HCT116 (cell line): ENCODE results near the gene RHNO1. TPM values are rescaled to one million over a fixed set of nuclear protein-coding genes. Genes with fewer than 3 reads are reported as not detected.

Experiments
- ATAC-seq: fragments of 200-7000 bp; cut with Tn5 transposase; 2 replicates; pipeline ENCODE4 v1.9.1; 2020; ENCODE audit warnings: mild to moderate bottlenecking, moderate library complexity
- BruUV-seq: library from RNA; stranded (reverse); fragments of 400-500 nt; replicated peaks from 2 replicates; lab custom pipeline; 2021; lab: Mats Ljungman, UMichigan
- CTCF ChIA-PET: fragments of 300-600 bp; sonication (Branson Sonifier 250); formaldehyde crosslinking; loops from one replicate; lab custom pipeline; 2021; ENCODE audit warnings: antibody characterized with exemption; lab: Charles Lee
- POLR2A ChIA-PET: fragments of 300-600, 350-600 bp; sonication (Branson Sonifier 250); formaldehyde crosslinking; loops from one replicate; lab custom pipeline; 2021; ENCODE audit warnings: antibody characterized with exemption; lab: Charles Lee
- RAD21 ChIA-PET, 2 experiments: fragments of 300-600 bp; sonication (Branson Sonifier 250); formaldehyde crosslinking; loops; one replicate each; lab custom pipeline; 2023; ENCODE audit warnings: low total read pairs in 2 of 2; ENCODE audit not compliant: uncharacterized antibody in 2 of 2, unreplicated experiment in 2 of 2, low non-redundant PET in 1 of 2; lab: Charles Lee
- DNase-seq: peaks from one replicate; pipeline ENCODE4 v3.0.0-alpha.2; 2010; ENCODE audit warnings: low read depth, low spot score
- H2AFZ ChIP-seq: fragments of 200-600 bp; shearing (Covaris generic), sonication (generic); 2 replicates; pipeline ENCODE4 v1.6.1; 2017; ENCODE audit warnings: low read depth, mixed run types, mixed read lengths, antibody characterized with exemption, low read length; ENCODE audit not compliant: poor library complexity, severe bottlenecking
- H3K27ac ChIP-seq: 2 replicates; pipeline ENCODE4 v1.5.1; 2012; ENCODE audit warnings: low read depth, low read length
- H3K27me3 ChIP-seq: fragments of 200-600 bp; sonication (generic); 2 replicates; pipeline ENCODE4 v1.6.1; 2016; ENCODE audit warnings: mixed run types, low read length, mixed read lengths; ENCODE audit not compliant: insufficient read depth
- H3K36me3 ChIP-seq, 2 experiments: fragments of 200-500 bp in 1 of 2; fragments of 200-600 bp in 1 of 2; sonication (Bioruptor generic) in 1 of 2; sonication (generic) in 1 of 2; 2 replicates each; pipeline versions ENCODE4 v1.5.1 to v1.6.1; 2014 to 2016; ENCODE audit warnings: low read length in 2 of 2, inconsistent platforms in 1 of 2, mixed read lengths in 1 of 2, mixed run types in 1 of 2; ENCODE audit not compliant: insufficient read depth in 2 of 2, control insufficient read depth in 1 of 2
- H3K4me1 ChIP-seq, 2 experiments: fragments of 200-600 bp in 1 of 2; sonication (generic) in 1 of 2; 2 replicates each; pipeline versions ENCODE4 v1.5.1 to v1.6.1; 2012 to 2017; ENCODE audit warnings: low read length in 2 of 2, inconsistent platforms in 1 of 2, mild to moderate bottlenecking in 1 of 2, mixed read lengths in 1 of 2, mixed run types in 1 of 2, moderate library complexity in 1 of 2; ENCODE audit not compliant: insufficient read depth in 2 of 2, control insufficient read depth in 1 of 2
- H3K4me2 ChIP-seq: fragments of 200-600 bp; sonication (generic); 2 replicates; pipeline ENCODE4 v1.6.1; 2017; ENCODE audit warnings: mixed run types, low read length, mixed read lengths
- H3K4me3 ChIP-seq, 2 experiments: fragments of 200-600 bp in 1 of 2; sonication (generic) in 1 of 2; replicated peaks in 1 of 2; 2 replicates each; pipeline ENCODE4 v1.5.1; 2011 to 2016; ENCODE audit warnings: low read length in 2 of 2, control low read depth in 1 of 2, low read depth in 1 of 2, mild to moderate bottlenecking in 1 of 2, mixed read lengths in 1 of 2, mixed run types in 1 of 2
- H3K79me2 ChIP-seq: fragments of 200-600 bp; sonication (generic); 2 replicates; pipeline ENCODE4 v1.6.1; 2017; ENCODE audit warnings: mild to moderate bottlenecking, mixed run types, low read length, moderate library complexity, mixed read lengths; ENCODE audit not compliant: insufficient read depth
- H3K9ac ChIP-seq: fragments of 200-600 bp; sonication (generic); 2 replicates; pipeline ENCODE4 v1.6.1; 2016; ENCODE audit warnings: low read length, mixed read lengths
- H3K9me2 ChIP-seq: fragments of 200-600 bp; sonication (generic), shearing (Covaris generic); 2 replicates; pipeline ENCODE4 v1.6.1; 2017; ENCODE audit warnings: mixed run types, mild to moderate bottlenecking, moderate library complexity; ENCODE audit not compliant: insufficient read depth
- H3K9me3 ChIP-seq, 2 experiments: fragments of 200-500 bp in 1 of 2; fragments of 200-600 bp in 1 of 2; sonication (Bioruptor generic) in 1 of 2; sonication (generic) in 1 of 2; 2 replicates each; pipeline ENCODE4 v1.6.1; 2014 to 2017; ENCODE audit warnings: low read length in 2 of 2, mixed read lengths in 2 of 2, inconsistent platforms in 1 of 2, low read depth in 1 of 2, mild to moderate bottlenecking in 1 of 2, mixed run types in 1 of 2, moderate library complexity in 1 of 2; ENCODE audit not compliant: control insufficient read depth in 1 of 2, insufficient read depth in 1 of 2
- H4K20me1 ChIP-seq: fragments of 200-600 bp; sonication (generic), shearing (Covaris generic); 2 replicates; pipeline ENCODE4 v1.6.1; 2017; ENCODE audit warnings: mixed run types, mild to moderate bottlenecking, moderate library complexity; ENCODE audit not compliant: insufficient read depth
- ATF3 ChIP-seq: IDR thresholded peaks from 2 replicates; pipeline ENCODE4 v1.6.1; 2012
- CBX3 ChIP-seq: IDR thresholded peaks from 2 replicates; pipeline ENCODE4 v1.6.1; 2012; ENCODE audit warnings: low read depth
- EZH2phosphoT487 ChIP-seq: fragments of 200-600 bp; IDR thresholded peaks from 2 replicates; pipeline ENCODE4 v1.6.1; 2018; ENCODE audit warnings: antibody characterized with exemption, borderline replicate concordance
- FOSL1 ChIP-seq: IDR thresholded peaks from 2 replicates; pipeline ENCODE4 v1.6.1; 2012; ENCODE audit warnings: low read depth
- POLR2A ChIP-seq: IDR thresholded peaks from 2 replicates; pipeline ENCODE4 v1.7.0; 2011; ENCODE audit warnings: borderline replicate concordance; ENCODE audit not compliant: insufficient read depth, insufficient read length; ENCODE audit errors: extremely low read depth
- POLR2AphosphoS5 ChIP-seq: IDR thresholded peaks from 2 replicates; pipeline ENCODE4 v1.6.1; 2011; ENCODE audit warnings: mild to moderate bottlenecking, low read depth, low read length, moderate library complexity
- RAD21 ChIP-seq: IDR thresholded peaks from 2 replicates; pipeline ENCODE4 v1.6.1; 2012; ENCODE audit warnings: low read depth, mild to moderate bottlenecking
- REST ChIP-seq: IDR thresholded peaks from 2 replicates; pipeline ENCODE4 v1.6.1; 2012; ENCODE audit warnings: low read depth
- SIN3A ChIP-seq: IDR thresholded peaks from 2 replicates; pipeline ENCODE4 v1.6.1; 2012; ENCODE audit warnings: low read depth
- SRF ChIP-seq: IDR thresholded peaks from 2 replicates; pipeline ENCODE4 v1.6.1; 2012; ENCODE audit warnings: low read depth
- TCF7L2 ChIP-seq: IDR thresholded peaks from 2 replicates; pipeline ENCODE4 v1.7.0; 2011; ENCODE audit warnings: borderline replicate concordance, inconsistent platforms; ENCODE audit not compliant: insufficient read depth, insufficient read length; ENCODE audit errors: extremely low read depth
- ZFX ChIP-seq: fragments of 450-650 bp; IDR thresholded peaks from 2 replicates; pipeline ENCODE4 v1.6.1; 2017
- ZNF274 ChIP-seq: fragments of 200-500 bp; sonication (Bioruptor generic); IDR thresholded peaks from 2 replicates; pipeline ENCODE4 v1.6.1; 2014; ENCODE audit warnings: mild to moderate bottlenecking, low read depth, low read length, inconsistent platforms
- intact Hi-C: fragments of 100-400 bp; cut with micrococcal nuclease; formaldehyde crosslinking; loops from 2 replicates; pipeline ENCODE4 v1.10.0; 2022
- total RNA-seq: library from RNA; stranded (reverse); gene quantifications from one replicate; pipeline ENCODE4 v1.2.1, GENCODE V29; 2021; ENCODE audit not compliant: unreplicated experiment

The RHNO1 gene
- total RNA-seq, 1 experiment from 2014 or later, result 29.7 TPM

GRCh38 chr12:2851931-2852330 is 25.1 kb upstream of the RHNO1 start:
- POLR2A ChIA-PET, result no interaction called here

More at GRCh38 chr12:2851931-2852330, 25.1 kb upstream of the RHNO1 start:
- H3K4me3 ChIP-seq, result no peak overlapping the region
- H3K27me3 ChIP-seq, result no peaks in the 10 kb centered on the region
- DNase-seq, result no peak
- intact Hi-C loops, result loop anchor here (2.0 kb wide), 1 partner anchor 183 kb away; no protein-coding TSS in a partner anchor
- RAD21 ChIA-PET, result no interaction called here
- no peaks in the 10 kb centered on the region for H3K9me3 ChIP-seq
- no peaks in the 10 kb centered on the region for H3K79me2 ChIP-seq
- no peak overlapping the region for H3K4me2 ChIP-seq
- peaks cover 3 to 4% of the 10 kb centered on the region in 2 experiments; a peak in 3 of 4 replicates for H3K4me1 ChIP-seq
- H3K27ac ChIP-seq, result no peak overlapping the region
- TF ChIP-seq POLR2AphosphoS5 (no peak), CBX3 (no peak), TCF7L2 (no peak), ZFX (no peak), POLR2A (no peak), ATF3 (no peak), REST (no peak), SRF (no peak), ZNF274 (no peak), RAD21 (no peak), SIN3A (no peak), EZH2phosphoT487 (no peak), FOSL1 (no peak)
- no peaks in the 10 kb centered on the region for H3K9me2 ChIP-seq
- H2AFZ ChIP-seq, result no peak overlapping the region
- no peak for ATAC-seq
- H3K9ac ChIP-seq, result no peak overlapping the region
- CTCF ChIA-PET, result interaction anchor here (1.3 to 1.4 kb wide), 2 partner anchors 183 to 190 kb away, joined by 3 read pairs; no protein-coding TSS in a partner anchor
- peaks cover 0 to under 1% of the 10 kb centered on the region in 2 experiments; a peak in 1 of 4 replicates for H3K36me3 ChIP-seq
- BruUV-seq, result no TSS peak
- no peaks in the 10 kb centered on the region for H4K20me1 ChIP-seq
